Caco-2 (cell line): ENCODE data around the gene GLT8D2. TPM values are rescaled to one million over a fixed set of nuclear protein-coding genes. Genes with fewer than 3 reads are reported as not detected.

Source experiments
- Bru-seq: library from RNA; stranded (reverse); fragments of 400-500 nt; gene quantifications from one replicate; lab custom pipeline; 2021; lab: Mats Ljungman, UMichigan
- BruChase-seq, 2 experiments: library from RNA; stranded (reverse); fragments of 400-500 nt; gene quantifications; one replicate each; lab custom pipeline; 2021; lab: Mats Ljungman, UMichigan
- BruUV-seq: library from RNA; stranded (reverse); fragments of 400-500 nt; replicated peaks from 2 replicates; lab custom pipeline; 2021; lab: Mats Ljungman, UMichigan
- CTCF ChIA-PET: fragments of 300-600 bp; sonication (Branson Sonifier 250); formaldehyde crosslinking; loops from one replicate; lab custom pipeline; 2022; ENCODE audit warnings: antibody characterized with exemption; lab: Charles Lee
- POLR2A ChIA-PET: fragments of 300-600 bp; sonication (Branson Sonifier 250); formaldehyde crosslinking; loops from one replicate; lab custom pipeline; 2022; ENCODE audit warnings: antibody characterized with exemption; lab: Charles Lee
- DNase-seq, 2 experiments: peaks; one replicate each; pipeline versions ENCODE4 v3.0.0 to v3.0.0-alpha.2; 2020 to 2022
- H3K27me3 ChIP-seq: replicated peaks from 2 replicates; pipeline ENCODE4 v1.6.0; 2011; ENCODE audit warnings: low read length; ENCODE audit not compliant: control insufficient read depth, insufficient read depth
- H3K36me3 ChIP-seq: 2 replicates; pipeline ENCODE4 v1.5.1; 2011; ENCODE audit warnings: low read length; ENCODE audit not compliant: control insufficient read depth, insufficient read depth
- H3K4me1 ChIP-seq: fragments of 250-450 bp; sonication (Bioruptor Pico); 2 replicates; pipeline ENCODE4 v1.5.1; 2020; ENCODE audit warnings: mild to moderate bottlenecking
- H3K4me3 ChIP-seq: 2 replicates; pipeline ENCODE4 v1.5.1; 2011; ENCODE audit warnings: low read depth, mild to moderate bottlenecking, control low read depth, low read length
- H3K9me3 ChIP-seq: fragments of 250-450 bp; sonication (Bioruptor Pico); 2 replicates; pipeline ENCODE4 v1.5.1; 2020; ENCODE audit warnings: mild to moderate bottlenecking, moderate library complexity
- H3K27ac Mint-ChIP-seq: one replicate; pipeline ENCODE4 v1.8.0; 2022; ENCODE audit warnings: mixed read lengths; ENCODE audit not compliant: unreplicated experiment
- H3K27me3 Mint-ChIP-seq: one replicate; pipeline ENCODE4 v1.8.0; 2022; ENCODE audit warnings: mixed read lengths; ENCODE audit not compliant: insufficient read depth, unreplicated experiment
- H3K36me3 Mint-ChIP-seq: one replicate; pipeline ENCODE4 v1.8.0; 2022; ENCODE audit warnings: mild to moderate bottlenecking, mixed read lengths; ENCODE audit not compliant: insufficient read depth, unreplicated experiment
- H3K4me1 Mint-ChIP-seq: one replicate; pipeline ENCODE4 v1.8.0; 2022; ENCODE audit warnings: low read depth, mixed read lengths; ENCODE audit not compliant: unreplicated experiment
- H3K4me3 Mint-ChIP-seq: one replicate; pipeline ENCODE4 v1.8.0; 2022; ENCODE audit warnings: mild to moderate bottlenecking, moderate library complexity, mixed read lengths; ENCODE audit not compliant: unreplicated experiment
- H3K9me3 Mint-ChIP-seq: one replicate; pipeline ENCODE4 v1.8.0; 2022; ENCODE audit warnings: mixed read lengths; ENCODE audit not compliant: unreplicated experiment
- CTCF ChIP-seq, 2 experiments: fragments of 200-600 bp in 1 of 2; IDR thresholded peaks; 1 replicate in 1 of 2; 2 replicates in 1 of 2; pipeline versions ENCODE4 v1.5.1 to v1.8.0; 2011 to 2022; ENCODE audit warnings: antibody characterized with exemption in 1 of 2, control low read depth in 1 of 2, inconsistent platforms in 1 of 2, low read depth in 1 of 2, low read length in 1 of 2, mild to moderate bottlenecking in 1 of 2, moderate library complexity in 1 of 2; ENCODE audit not compliant: insufficient read depth in 1 of 2, severe bottlenecking in 1 of 2, unreplicated experiment in 1 of 2
- intact Hi-C: fragments of 100-400 bp; cut with micrococcal nuclease; formaldehyde crosslinking; loops from one replicate; pipeline ENCODE4 v1.10.0; 2022; ENCODE audit not compliant: unreplicated experiment
- long read RNA-seq: library from polyadenylated mRNA; stranded (forward); transcript quantifications from one replicate; pipeline ENCODE4 v2.0.0, GENCODE V29; 2022
- total RNA-seq: library from RNA; stranded (reverse); gene quantifications from 2 replicates; pipeline ENCODE4 v1.2.3, GENCODE V29; 2022

Gene GLT8D2
- total RNA-seq (0.49 TPM in 1 of 2 replicates, not detected in the other), Bru-seq, nascent RNA (percentile 21 among the genes with signal in this experiment), BruChase-seq, experiment 1, labeled RNA remaining after a 2-hour chase (percentile 15 among the genes with signal in this experiment), BruChase-seq, experiment 2, labeled RNA remaining after a 6-hour chase (percentile 12 among the genes with signal in this experiment)
- long read RNA-seq: 0 reads

GRCh38 chr12:104049903-104050356 lies at the start of gene GLT8D2:
TSS of gene GLT8D2 (minus strand) at chr12:104050187. CDS start at chr12:104019648, 30,539 bp downstream.
- Mint-ChIP-seq H3K4me3 (peak within 1 kb of the TSS; percentile 64), H3K36me3 (no peaks in the 10 kb centered on the region), H3K4me1 (no peaks in the 10 kb centered on the region), H3K27me3 (peaks cover 8% of the 10 kb centered on the region), H3K9me3 (no peaks in the 10 kb centered on the region), H3K27ac (no peak within 1 kb of the TSS)
- CTCF ChIA-PET: no interaction called here
- no peaks in the 10 kb centered on the region for H3K4me1 ChIP-seq
- intact Hi-C loops: loop anchor here (5.0 kb wide), 1 partner anchor 407 kb away; the partner anchor contains the start of gene CHST11
- H3K36me3 ChIP-seq: no peaks in the 10 kb centered on the region
- BruUV-seq: no TSS peak
- POLR2A ChIA-PET: no interaction called here
- peak within 1 kb of the TSS; percentile 19 for H3K4me3 ChIP-seq
- H3K27me3 ChIP-seq: no peaks in the 10 kb centered on the region
- H3K9me3 ChIP-seq: no peaks in the 10 kb centered on the region
- DNase-seq: peak in 1 of 2 experiments; percentile 15
- TF ChIP-seq CTCF (IDR thresholded peaks at IDR 0.05; ENCODE audit: insufficient read depth in 1 of 2, low read depth in 1 of 2, low read length in 1 of 2, severe bottlenecking in 1 of 2, unreplicated experiment in 1 of 2): no peak

GRCh38 chr12:104097954-104098353 lies 48.0 kb upstream of the GLT8D2 start:
- no peak overlapping the region for H3K4me3 ChIP-seq
- Mint-ChIP-seq H3K9me3 (no peaks in the 10 kb centered on the region), H3K4me1 (no peaks in the 10 kb centered on the region), H3K4me3 (no peak overlapping the region), H3K36me3 (peaks cover 6% of the 10 kb centered on the region), H3K27ac (no peak overlapping the region), H3K27me3 (no peaks in the 10 kb centered on the region)
- no peaks in the 10 kb centered on the region for H3K36me3 ChIP-seq
- no TSS peak for BruUV-seq
- TF ChIP-seq CTCF (IDR thresholded peaks at IDR 0.05; ENCODE audit: insufficient read depth in 1 of 2, low read depth in 1 of 2, low read length in 1 of 2, severe bottlenecking in 1 of 2, unreplicated experiment in 1 of 2): no peak
- ChIA-PET CTCF (no interaction called here), POLR2A (no interaction called here)
- intact Hi-C loops: no loop called here
- H3K9me3 ChIP-seq: no peaks in the 10 kb centered on the region
- H3K4me1 ChIP-seq: no peaks in the 10 kb centered on the region
- no peak for DNase-seq
- H3K27me3 ChIP-seq: no peaks in the 10 kb centered on the region

- H3K27me3 ChIP-seq: no peaks in the 10 kb centered on the region
- H3K4me3 Mint-ChIP-seq: no peak overlapping the region
- intact Hi-C loops: no loop called here
- no peaks in the 10 kb centered on the region for H3K4me1 ChIP-seq
- peaks cover 6% of the 10 kb centered on the region for H3K36me3 Mint-ChIP-seq
- no peak for TF ChIP-seq CTCF (IDR thresholded peaks at IDR 0.05; ENCODE audit: insufficient read depth in 1 of 2, low read depth in 1 of 2, low read length in 1 of 2, severe bottlenecking in 1 of 2, unreplicated experiment in 1 of 2)
- H3K9me3 Mint-ChIP-seq: no peaks in the 10 kb centered on the region
- ChIA-PET CTCF (no interaction called here), POLR2A (no interaction called here)
- H3K4me1 Mint-ChIP-seq: no peaks in the 10 kb centered on the region
- DNase-seq: no peak
- no peak overlapping the region for H3K4me3 ChIP-seq
- H3K36me3 ChIP-seq: no peaks in the 10 kb centered on the region
- no peaks in the 10 kb centered on the region for H3K27me3 Mint-ChIP-seq
- H3K27ac Mint-ChIP-seq: no peak overlapping the region
- no peaks in the 10 kb centered on the region for H3K9me3 ChIP-seq
- no TSS peak for BruUV-seq
These were observed 45.3 kb upstream of the GLT8D2 start for GRCh38 chr12:104095289-104095688.
